Measurements from ENCODE around the gene ZNF783. TPM values are rescaled to one million over a fixed set of nuclear protein-coding genes. Genes with fewer than 3 reads are reported as not detected.
A peak's percentile ranks its signal among the peaks of the same experiment; 100 is the strongest.

ZNF783 gene
- total and polyA plus RNA-seq, 12 donors: 2.5 to 6.1 (median 3.3) TPM

DNA sequence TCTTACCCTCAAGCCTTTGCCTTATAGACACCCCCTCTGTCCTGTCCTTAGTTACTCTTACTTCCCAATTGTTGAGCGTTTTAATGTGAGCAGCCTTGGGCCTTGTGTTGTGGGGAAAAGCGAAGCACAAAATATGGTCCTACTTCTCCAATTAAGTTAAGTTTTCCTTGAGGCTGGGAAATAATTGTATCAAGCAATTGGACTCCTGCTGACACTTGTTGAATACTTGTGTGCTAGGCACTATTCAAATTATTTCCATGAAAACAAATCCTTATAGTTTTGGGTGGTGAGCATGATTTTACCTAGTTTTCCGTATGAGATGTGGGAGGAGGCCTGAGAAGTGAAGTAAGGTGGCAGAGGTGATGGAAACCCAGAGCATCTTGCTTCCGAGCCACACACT lies 5.4 kb upstream of the ZNF783 start:
- Histone ChIP-seq H3K36me3 (peaks cover 0 to 54% (median 31%) of the 10 kb centered on the region in 9 donors), H3K27me3 (no peaks in the 10 kb centered on the region), H3K4me1 (peaks cover 0 to 7% (median 0%) of the 10 kb centered on the region in 9 donors), H3K9me3 (no peaks in the 10 kb centered on the region), H3K27ac (no peak overlapping the region), H3K4me3 (no peak overlapping the region)
- intact Hi-C loops (cut with DNase I): loop anchor here in 2 of 10 donors (10.0 kb wide), 2 partner anchors 168 to 248 kb away; no protein-coding TSS in a partner anchor
- ATAC-seq: no peak
- DNase-seq: no peak
- TF ChIP-seq, protein P1, sequence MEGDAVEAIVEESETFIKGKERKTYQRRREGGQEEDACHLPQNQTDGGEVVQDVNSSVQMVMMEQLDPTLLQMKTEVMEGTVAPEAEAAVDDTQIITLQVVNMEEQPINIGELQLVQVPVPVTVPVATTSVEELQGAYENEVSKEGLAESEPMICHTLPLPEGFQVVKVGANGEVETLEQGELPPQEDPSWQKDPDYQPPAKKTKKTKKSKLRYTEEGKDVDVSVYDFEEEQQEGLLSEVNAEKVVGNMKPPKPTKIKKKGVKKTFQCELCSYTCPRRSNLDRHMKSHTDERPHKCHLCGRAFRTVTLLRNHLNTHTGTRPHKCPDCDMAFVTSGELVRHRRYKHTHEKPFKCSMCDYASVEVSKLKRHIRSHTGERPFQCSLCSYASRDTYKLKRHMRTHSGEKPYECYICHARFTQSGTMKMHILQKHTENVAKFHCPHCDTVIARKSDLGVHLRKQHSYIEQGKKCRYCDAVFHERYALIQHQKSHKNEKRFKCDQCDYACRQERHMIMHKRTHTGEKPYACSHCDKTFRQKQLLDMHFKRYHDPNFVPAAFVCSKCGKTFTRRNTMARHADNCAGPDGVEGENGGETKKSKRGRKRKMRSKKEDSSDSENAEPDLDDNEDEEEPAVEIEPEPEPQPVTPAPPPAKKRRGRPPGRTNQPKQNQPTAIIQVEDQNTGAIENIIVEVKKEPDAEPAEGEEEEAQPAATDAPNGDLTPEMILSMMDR (IDR thresholded peaks at IDR 0.05): no peak
- 92 to 96% methylated on average over 4 of the region's 4 CpGs for WGBS, 2 donors

DNA sequence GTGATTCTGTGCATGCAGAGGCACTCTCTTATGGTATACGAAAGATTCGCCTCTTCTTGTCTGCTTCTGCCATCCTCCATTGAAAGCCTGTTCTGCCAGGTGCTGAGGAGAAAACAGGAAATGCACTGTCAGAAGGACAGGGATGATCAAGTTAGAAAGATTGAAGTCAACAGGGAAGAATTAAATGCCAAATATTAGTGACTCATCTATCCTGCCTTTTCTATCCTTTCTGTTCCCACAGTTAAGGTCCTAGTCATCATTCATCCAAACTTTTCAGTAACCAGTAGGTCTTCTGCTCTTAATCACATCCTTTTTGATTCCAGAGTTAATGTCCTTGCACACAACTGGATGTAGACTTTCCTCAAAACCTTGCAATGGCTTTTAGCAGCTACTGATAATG lies 4.8 kb upstream of the ZNF783 start:
- Histone ChIP-seq H3K27me3 (no peaks in the 10 kb centered on the region), H3K4me3 (no peak overlapping the region), H3K9me3 (no peaks in the 10 kb centered on the region), H3K4me1 (peaks cover 0 to 9% (median 0%) of the 10 kb centered on the region in 9 donors), H3K27ac (no peak overlapping the region), H3K36me3 (peaks cover 0 to 48% (median 29%) of the 10 kb centered on the region in 9 donors)
- DNase-seq (no peak), ATAC-seq (no peak)
- WGBS, 2 donors: 90 to 95% methylated on average over 2 of the region's 2 CpGs
- intact Hi-C loops (cut with DNase I): loop anchor here in 2 of 10 donors (10.0 kb wide), 2 partner anchors 168 to 248 kb away; no protein-coding TSS in a partner anchor
- TF ChIP-seq, protein P1 (IDR thresholded peaks at IDR 0.05): no peak

DNA sequence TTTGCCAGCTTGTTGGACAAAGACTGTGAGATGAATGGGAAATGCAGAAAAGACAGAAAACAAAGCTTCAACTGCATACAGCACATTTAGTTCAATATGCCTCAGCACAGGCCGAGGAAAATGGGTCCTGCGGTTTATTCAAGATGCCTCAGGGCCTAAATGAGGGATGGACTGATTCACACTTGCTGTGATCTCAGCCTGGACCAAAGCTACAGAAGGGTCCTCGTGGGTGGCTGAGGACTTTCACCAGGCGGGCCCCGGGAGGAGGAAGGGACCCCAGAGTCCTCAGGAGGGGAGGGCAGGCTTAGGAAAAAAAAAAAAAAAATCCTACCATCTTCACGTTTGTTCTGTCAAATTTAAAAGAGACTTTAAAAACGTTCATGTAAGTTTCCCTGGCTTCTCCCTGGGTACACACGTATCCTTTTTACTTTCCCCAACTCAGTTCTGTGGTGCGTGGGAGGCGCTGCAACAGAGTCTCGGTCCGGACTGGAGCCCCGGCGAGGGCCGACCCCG lies 624 bp upstream of the ZNF783 start:
- H3K36me3 ChIP-seq: peaks cover 0 to 20% (median 2%) of the 10 kb centered on the region in 9 donors
- DNase-seq: peak in 1 of 2 donors; percentile 14
- H3K4me3 ChIP-seq: peak overlapping the region; percentile 7 to 64 (median 60)
- H3K27me3 ChIP-seq: no peaks in the 10 kb centered on the region
- peak overlapping the region; percentile 64 to 97 (median 90) for H3K27ac ChIP-seq
- 8 to 14% methylated on average over 16 of the region's 16 CpGs for WGBS, 2 donors
- TF ChIP-seq, protein P1 (IDR thresholded peaks at IDR 0.05): no peak
- H3K9me3 ChIP-seq: no peaks in the 10 kb centered on the region
- intact Hi-C loops (cut with DNase I): loop anchor here in 3 of 10 donors (5.0 to 10.0 kb wide), 4 partner anchors 161 to 363 kb away; partner anchors contain the start of gene ZNF746 (in 2 of the 3)
- H3K4me1 ChIP-seq: peaks cover 0 to 28% (median 16%) of the 10 kb centered on the region in 9 donors
- ATAC-seq: peak in 7 of 8 donors; percentile 2 to 31 (median 15)

DNA sequence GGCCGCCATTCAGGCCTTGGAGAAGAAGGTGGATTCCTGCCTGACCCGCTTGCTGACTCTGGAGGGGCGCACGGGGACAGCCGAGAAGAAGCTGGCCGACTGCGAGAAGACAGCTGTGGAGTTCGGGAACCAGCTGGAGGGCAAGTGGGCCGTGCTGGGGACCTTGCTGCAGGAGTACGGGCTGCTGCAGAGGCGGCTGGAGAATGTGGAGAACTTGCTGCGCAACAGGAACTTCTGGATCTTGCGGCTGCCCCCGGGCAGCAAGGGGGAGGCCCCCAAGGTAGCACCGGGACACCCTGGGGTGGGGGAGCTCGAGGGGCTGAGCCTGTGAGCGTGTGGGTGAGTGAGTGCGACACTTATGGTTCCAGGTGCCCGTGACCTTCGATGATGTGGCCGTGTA lies 4.5 kb downstream of the ZNF783 start:
- ATAC-seq (no peak), DNase-seq (no peak)
- Histone ChIP-seq H3K4me3 (no peak overlapping the region), H3K27ac (no peak overlapping the region), H3K36me3 (peaks cover 0 to 62% (median 18%) of the 10 kb centered on the region in 9 donors), H3K27me3 (no peaks in the 10 kb centered on the region), H3K4me1 (peaks cover 0 to 22% (median 16%) of the 10 kb centered on the region in 9 donors), H3K9me3 (no peaks in the 10 kb centered on the region)
- TF ChIP-seq, protein P1 (IDR thresholded peaks at IDR 0.05): no peak
- WGBS, 2 donors: 96 to 97% methylated on average over 21 of the region's 21 CpGs
- intact Hi-C loops (cut with DNase I): loop anchor here in 2 of 10 donors (10.0 kb wide), 2 partner anchors 228 to 358 kb away; partner anchors contain the start of gene ZNF746 (in 1 of the 2)
